Epithelial cell of esophagus (primary cell): ENCODE data around the gene GATB.

Source experiments
- DNase-seq: peaks from one replicate; pipeline ENCODE4 v3.0.0; 2010; ENCODE audit warnings: low read depth
- H3K4me3 ChIP-seq: 2 replicates; pipeline ENCODE4 v1.5.1; 2011; ENCODE audit warnings: mild to moderate bottlenecking, low read length, control low read depth
- CTCF ChIP-seq: IDR thresholded peaks from 2 replicates; pipeline ENCODE4 v1.5.1; 2011; ENCODE audit warnings: low read depth, mild to moderate bottlenecking, low read length, control low read depth, inconsistent platforms; ENCODE audit not compliant: insufficient read depth; ENCODE audit errors: missing control alignments

GATB gene

GRCh38 chr4:151678048-151678872 is 82.5 kb downstream of the GATB start:
- no peak for TF ChIP-seq CTCF
- no peak overlapping the region for H3K4me3 ChIP-seq
- no peak for DNase-seq

GRCh38 chr4:151677193-151677592 is 83.6 kb downstream of the GATB start:
- TF ChIP-seq CTCF, result no peak
- no peak overlapping the region for H3K4me3 ChIP-seq
- no peak for DNase-seq

GRCh38 chr4:151676301-151676700 is 84.5 kb downstream of the GATB start:
- DNase-seq, result peak; percentile 90
- H3K4me3 ChIP-seq, result no peak overlapping the region
- no peak for TF ChIP-seq CTCF

- H3K4me3 ChIP-seq, result no peak overlapping the region
- TF ChIP-seq CTCF, result no peak
- peak; percentile 57 for DNase-seq
These were observed 85.3 kb downstream of the GATB start for GRCh38 chr4:151675411-151675971.

- H3K4me3 ChIP-seq, result no peak overlapping the region
- peak; percentile 34 for TF ChIP-seq CTCF
- DNase-seq, result peak; percentile 91
These were observed 85.9 kb downstream of the GATB start for GRCh38 chr4:151674804-151675391.

GRCh38 chr4:151673908-151674520 is 86.8 kb downstream of the GATB start:
- DNase-seq, result no peak
- no peak overlapping the region for H3K4me3 ChIP-seq
- TF ChIP-seq CTCF, result no peak
